ENCODE results near the gene CARD6.
"Not testable (repeated sequence)": the region's sequence is repeated elsewhere in the genome, so short reads cannot be mapped to it uniquely, and the experiment has no call there.

Gene CARD6

DNA sequence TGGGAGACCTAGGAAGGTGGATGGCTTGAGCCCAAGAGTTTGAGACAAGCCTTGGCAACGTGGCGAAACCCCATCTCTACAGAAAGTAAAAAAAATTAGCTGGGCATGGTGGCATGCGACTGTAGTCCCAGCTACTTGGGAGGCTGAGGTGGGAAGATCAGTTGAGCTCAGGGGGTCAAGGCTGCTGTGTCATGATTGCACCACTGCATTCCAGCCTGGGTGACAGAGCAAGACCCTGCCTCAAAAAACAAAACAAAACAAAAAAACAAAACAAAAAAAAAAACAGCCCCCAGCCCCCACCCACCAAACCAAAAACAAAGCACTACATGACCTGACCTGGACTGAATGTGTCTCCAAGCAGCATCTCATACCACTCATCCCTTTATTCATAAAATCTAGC lies 34.8 kb downstream of the CARD6 start:
- no peak for DNase-seq

DNA sequence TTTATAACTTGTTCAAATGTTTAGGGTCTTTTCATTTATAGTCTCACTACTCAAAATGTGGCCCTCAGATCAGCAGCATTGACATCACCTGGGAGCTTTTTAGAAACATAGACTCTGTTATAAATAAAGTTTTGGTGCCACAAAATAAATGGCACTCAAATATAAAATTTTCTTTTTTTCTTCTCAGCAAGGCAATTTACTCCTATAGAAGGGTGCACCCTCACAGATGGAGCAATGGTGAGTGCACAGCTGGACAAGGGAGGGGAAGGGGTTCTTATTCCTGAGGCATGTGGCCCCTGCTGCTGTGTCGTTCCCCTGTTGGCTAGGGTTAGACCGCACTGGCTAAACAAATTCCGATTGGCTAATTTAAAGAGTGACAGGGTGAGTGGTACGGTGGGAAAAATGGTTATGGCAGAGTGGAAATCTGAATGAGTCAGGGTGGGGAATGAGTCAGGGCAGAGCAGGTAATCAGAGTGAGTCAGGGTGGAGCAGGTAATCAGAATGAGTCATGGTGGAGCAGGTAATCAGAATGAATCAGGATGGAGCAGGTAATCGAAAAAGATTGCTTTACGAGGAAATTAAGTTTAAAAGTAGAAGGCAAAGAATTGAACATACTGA lies 36.3 kb downstream of the CARD6 start:
- DNase-seq = no peak

DNA sequence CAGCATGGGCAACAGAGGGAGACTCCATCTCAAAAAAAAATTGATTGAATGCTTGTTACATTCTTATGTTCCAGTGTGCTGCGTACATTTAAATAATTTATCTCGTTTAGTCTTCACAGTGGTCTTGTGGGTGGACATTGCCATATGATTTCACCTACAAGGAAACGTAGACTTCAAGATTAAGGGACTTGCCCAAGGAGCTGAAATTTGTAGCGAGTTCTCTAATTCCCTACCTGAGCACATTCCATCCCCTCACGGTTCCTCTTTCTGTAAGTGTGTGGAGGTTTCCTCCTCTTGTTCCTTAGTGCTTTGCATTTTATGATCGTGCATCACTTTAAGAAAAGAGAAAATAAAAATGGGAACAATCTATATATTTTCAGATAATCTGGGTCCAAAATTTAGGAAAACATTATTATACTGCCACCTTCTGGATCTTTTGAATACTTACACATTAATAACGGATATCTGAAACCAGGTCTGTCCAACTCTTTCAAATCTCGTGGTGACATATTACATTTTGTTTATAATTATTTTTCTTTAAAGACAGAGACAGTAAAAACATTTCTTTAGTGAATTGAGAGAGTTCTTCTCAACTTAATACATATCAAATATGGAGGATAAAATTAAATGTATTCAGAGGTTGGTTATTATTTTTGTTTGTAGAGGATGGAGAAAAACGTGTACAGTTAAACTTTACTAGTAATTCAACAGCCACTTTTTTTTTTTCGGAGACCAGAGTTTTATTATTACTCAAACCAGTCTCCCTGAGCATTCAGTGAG lies 38.2 kb downstream of the CARD6 start:
- peak; percentile 28 for DNase-seq

DNA sequence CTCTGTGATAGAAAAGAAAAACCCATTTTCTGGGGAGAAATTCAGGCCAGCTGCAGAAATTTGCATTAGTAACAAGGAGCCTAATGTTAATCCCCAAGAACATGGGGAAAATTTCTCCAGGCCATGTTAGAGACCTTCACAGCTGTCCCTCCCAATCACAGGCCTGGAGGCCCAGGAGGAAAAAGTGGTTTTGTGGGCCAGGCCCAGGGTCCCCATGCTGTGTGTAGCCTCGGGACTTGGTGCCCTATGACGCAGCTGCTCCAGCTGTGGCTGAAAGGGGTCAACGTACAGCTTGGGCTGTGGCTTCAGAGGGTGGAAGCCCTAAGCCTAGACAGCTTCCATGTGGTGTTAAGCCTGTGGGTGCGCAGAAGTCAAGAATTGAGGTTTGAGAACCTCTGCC lies 41.1 kb downstream of the CARD6 start:
- no peak for DNase-seq

DNA sequence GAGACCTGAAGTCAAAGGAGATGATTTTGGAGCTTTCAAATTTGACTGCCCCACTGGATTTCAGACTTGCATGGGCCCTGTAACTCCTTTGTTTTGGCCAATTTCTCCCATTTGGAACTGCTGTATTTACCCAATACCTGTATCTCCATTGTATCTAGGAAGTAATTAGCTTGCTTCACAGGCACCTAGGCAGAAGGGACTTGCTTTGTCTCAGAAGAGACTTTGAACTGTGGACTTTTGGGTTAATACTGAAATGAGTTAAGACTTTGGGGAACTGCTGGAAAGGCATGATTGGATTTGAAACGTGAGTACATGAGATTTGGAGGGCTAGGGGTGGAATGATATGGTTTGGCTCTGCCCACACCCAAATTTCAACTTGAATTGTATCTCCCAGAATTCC lies 41.9 kb downstream of the CARD6 start:
- not testable (repeated sequence) for DNase-seq

DNA sequence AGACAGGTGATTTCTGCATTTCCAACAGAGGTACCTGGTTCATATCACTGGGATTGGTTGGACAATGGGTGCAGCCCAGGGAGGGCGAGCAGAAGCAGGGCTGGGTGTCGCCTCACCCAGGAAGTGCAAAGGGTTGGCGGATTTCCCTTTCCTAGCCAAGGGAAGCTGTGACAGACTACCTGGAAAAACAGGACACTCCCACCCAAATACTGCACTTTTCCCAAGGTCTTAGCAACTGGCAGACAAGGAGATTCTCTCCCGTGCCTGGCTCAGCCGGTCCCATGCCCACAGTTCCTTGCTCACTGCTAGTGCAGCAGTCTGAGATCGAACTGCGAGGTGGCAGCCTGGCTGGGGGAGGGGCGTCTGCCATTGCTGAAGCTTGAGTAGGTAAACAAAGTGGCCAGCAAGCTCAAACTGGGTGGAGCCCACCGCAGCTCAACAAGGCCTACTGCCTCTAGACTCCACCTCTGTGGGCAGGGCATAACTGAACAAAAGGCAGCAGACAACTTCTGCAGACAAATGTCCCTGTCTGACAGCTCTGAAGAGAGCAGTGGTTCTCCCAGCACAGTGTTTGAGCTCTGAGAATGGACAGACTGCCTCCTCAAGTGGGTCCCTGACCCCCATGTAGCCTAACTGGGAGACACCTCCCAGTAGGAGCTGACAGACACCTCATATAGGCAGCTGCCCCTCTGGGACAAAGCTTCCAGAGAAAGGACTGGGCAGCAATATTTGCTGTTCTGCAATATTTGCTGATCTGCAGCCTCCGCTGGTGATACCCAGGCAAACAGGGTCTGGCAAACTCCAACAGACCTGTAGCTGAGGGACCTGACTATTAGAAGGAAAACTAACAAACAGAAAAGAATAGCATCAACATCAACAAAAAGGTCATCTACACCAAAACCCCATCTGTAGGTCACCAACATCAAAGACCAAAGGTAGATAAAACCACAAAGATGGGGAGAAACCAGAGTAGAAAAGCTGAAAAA lies 54.6 kb downstream of the CARD6 start:
- not testable (repeated sequence) for DNase-seq

DNA sequence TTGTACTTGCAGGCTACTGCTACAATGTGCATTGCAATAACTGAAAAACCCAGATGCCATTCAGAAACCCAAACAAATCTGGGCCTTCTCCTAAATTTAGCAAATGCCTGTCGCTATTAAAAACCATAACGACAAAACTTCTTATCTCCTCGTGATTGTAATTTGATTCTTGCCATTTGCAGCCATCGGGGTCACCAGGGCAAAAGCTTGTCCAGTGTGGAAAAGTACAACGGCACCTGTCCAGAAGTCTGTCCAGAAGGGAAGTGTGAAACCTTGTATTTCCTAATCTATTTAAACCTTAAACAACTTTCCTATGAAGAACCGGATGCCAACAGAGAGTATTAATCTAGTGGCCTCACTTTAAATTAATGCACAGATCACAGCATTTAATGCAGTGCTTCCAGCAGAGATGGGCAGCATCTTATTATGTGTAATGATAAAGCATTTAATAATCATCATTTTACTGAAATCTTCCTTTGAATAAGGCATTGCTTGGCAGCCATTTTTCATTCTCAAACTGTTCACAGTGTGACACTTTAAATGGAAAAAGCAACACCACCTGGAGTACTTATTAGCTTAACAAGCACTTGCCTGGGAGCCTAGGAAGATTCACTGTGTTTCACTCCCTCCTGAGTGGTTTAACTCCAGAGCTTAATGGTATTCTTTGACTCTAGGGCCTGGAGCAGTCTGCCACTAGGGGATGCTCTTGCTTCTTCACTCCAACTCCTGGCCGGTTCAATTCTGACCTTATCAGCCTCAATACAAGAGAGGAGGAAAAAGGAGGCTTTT lies 63.2 kb downstream of the CARD6 start:
- peak; percentile 71 for DNase-seq

DNA sequence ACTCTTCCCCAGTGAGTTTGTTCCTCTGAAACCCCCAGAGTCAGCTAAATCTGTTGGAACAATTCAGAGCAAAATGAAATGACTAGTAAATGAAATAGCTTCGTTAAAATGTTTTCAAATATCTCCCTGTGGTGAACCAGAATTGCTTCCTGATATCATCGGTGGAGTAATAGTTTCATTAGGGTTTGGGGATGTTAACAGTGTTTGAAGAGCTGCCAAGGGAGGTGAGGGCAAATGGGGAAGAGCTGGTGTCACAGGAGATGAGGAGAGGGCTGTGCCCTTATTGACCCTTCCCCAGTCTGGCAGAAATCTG lies 63.8 kb downstream of the CARD6 start:
- DNase-seq = no peak

DNA sequence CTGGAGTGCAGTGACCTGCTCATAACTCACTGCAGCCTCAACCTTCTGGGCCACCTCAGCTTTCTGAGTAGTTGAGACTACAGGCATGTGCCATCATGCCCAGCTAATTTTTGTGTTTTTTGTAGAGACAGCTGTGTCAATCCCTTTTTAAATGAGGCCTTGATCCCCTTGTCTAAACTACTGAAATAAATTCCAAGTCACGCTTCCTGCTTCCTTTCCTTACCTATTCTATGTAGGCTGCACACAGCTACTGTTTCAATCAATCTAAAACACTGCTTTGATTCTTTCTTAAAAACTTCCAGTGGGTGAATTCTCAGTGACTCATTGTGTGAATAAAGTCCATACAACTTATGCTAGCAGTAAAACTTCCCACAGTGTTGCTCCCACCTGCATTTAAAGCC lies 65.2 kb downstream of the CARD6 start:
- DNase-seq = no peak

DNA sequence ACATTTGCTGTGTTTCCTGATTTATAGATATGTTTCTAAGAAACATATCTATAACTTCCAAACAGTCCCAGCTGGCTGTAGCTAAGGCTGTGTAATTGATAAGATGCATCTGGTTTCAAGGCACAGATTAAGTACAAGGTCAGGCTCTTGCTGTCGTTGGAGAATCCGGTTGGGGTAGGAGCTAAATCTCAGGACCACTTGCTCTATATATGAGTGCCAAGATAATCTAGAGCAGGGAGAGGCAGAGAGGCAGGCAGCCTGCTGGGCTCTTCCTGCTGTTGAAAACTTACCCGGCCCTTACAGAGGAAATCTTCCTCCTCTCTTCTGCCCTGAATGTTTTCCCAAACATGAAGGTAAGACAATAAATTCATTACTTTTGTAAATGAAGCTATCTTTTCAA lies 68.1 kb downstream of the CARD6 start, which contains the start of gene C7:
Gene C7 (plus strand): TSS at position 234 of the 400 bp plus-strand sequence. CDS start 114 bp downstream, at position 348.
- no peak for DNase-seq

DNA sequence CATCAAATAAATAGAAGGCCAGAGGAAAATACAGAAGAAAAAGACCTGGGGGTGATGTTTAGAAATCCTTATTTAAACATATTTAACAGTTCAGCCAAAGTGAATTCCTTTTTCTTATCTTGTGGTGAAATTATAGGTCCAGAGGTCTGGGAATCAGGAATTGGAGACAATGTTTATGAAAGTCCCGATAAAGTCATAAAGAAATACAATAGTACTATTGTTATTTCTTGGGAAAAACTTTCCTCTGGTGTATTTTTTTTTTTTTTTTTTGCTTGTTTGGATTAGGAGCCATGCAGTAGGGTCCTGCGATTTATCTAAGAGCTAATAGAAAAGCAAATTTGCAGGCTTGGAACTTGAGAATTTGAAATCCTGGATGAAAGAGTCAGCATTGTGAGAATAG lies 68.6 kb downstream of the CARD6 start:
- DNase-seq = no peak

Measured in fibroblast of skin of back (primary cell).